NOMO-1 treated with DMSO at 0.1 percent for 48 hours (cell line): Measurements from ENCODE around the gene FSTL5.
A peak's percentile ranks its signal among the peaks of the same experiment; 100 is the strongest.
"Not testable (repeated sequence)": the region's sequence is repeated elsewhere in the genome, so short reads cannot be mapped to it uniquely, and the experiment has no call there.

Source experiments
- DNase-seq: peaks from one replicate; lab custom pipeline; 2025; ENCODE audit not compliant: unreplicated experiment; lab: John Stamatoyannopoulos, UW

FSTL5 gene

DNA sequence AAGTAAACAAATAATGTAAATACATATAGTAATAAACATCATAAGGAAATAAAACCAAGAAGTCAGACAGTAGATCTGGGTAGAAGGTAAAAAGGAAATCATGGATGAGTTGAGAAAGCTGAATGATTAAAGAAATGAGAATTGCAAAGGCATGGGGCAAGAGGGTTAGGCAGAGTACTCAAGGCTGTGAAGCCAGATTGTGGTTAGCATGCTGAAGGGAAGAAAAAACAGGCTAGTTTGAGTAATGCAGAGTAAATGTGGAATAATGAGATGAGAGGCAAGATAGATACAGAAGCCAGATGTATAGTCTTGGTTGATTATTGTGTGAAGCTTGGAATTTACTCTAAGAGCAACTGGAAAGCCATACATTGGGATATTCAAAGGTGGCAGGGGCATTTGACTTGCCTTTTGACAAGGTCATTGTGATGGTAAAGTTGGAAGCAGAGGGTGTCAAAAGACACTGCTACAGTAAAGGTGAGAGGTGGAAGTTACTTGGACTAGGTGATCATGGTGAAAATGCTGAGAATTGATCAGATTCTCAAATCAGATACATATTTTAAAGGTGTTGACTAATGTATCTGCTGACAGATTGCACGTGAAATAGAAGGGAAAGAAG, 307.0 kb downstream of the FSTL5 start:
- no peak for DNase-seq

DNA sequence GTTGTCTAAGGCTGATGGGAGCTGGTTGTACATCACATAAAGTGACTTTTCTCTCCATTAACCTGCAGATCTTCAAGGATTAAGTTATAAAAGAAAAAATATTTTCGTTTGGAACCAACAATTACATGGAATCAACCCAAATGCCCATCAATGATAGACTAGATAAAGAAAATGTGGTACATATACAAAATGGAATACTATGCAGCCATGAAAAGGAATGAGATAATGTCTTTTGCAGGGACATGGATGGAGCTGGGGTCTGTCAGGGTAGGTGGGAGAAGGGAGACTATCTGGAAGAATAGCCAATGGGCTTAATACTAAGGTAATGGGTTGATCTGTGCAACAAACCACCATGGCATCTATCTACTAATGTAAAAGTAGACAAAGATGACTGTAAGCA, 313.2 kb downstream of the FSTL5 start:
- no peak for DNase-seq

DNA sequence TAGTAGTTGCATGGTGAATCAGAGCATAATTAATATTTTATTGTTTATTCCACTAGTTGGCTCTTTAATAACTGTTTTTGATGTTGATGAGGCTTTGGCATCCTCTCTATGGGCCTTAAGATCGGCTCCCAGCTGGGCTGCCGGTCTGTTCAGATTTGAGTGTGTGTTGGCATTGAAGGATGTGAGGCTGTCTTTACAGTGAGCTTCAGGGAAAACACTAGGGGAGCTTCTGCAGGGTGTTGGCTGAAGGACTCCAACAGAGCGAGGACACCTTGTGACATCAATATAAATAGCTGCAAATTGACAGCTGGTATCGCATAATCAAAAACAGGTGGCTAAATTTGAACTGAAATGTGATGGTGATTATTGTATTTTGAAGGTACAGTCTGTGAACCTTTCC, 322.0 kb downstream of the FSTL5 start:
- no peak for DNase-seq

DNA sequence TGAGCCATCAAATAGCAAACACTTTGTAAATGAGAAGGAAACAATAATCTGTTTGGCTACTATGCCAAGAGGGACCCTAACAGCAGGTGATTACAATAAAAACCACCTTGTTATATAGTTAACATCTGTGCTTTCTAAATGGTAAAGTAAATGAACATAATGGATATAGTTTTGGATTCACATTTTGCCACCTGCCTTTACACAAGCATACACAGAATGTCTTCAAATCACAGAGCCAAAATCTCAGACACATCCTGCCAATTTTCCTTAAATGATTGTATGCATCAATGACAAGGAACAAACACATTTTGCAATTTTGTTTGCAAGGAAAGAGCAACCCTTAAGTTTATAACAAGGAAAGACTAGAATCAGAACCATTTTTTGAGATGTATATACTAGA, 334.2 kb downstream of the FSTL5 start:
- DNase-seq = no peak

DNA sequence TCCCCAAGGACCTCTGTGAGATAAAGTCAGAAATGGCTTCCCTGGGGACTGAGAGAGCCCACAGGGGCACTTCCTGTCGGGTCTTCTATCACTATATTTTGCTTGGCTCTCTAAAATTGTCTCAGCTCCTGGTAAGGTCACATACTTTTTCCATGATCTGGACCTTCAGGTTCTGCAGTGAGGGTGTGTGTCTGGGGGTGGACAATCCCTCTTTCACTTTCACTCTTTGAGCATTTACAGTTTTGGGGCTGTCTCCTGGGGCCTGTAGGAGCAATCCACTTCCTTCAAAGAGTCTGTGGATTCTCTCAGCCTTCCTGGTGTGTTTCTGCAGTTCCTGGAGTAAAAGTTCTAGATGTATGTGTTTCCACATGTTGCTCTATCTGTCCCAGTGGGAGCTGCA, 335.7 kb downstream of the FSTL5 start:
- no peak for DNase-seq

DNA sequence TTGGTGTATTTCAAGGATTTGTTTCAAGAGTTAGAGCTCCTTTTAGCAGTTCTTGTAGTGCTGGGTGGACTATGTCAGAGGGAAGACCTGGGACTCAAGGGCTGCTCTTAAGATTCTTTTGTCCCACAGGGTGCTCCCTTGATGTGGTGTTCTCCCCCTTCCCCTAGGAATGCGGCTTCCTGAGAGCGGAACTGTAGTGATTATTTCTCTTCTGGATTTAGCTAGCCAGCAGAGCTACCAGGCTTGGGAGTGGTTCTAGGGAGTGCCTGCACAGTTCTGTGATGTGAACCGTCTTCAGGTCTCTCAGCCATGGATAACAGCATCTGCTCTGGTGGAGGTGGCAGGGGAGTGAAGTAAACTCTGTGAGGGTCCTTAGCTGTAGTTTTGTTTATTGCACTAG, 336.8 kb downstream of the FSTL5 start:
- DNase-seq = no peak

DNA sequence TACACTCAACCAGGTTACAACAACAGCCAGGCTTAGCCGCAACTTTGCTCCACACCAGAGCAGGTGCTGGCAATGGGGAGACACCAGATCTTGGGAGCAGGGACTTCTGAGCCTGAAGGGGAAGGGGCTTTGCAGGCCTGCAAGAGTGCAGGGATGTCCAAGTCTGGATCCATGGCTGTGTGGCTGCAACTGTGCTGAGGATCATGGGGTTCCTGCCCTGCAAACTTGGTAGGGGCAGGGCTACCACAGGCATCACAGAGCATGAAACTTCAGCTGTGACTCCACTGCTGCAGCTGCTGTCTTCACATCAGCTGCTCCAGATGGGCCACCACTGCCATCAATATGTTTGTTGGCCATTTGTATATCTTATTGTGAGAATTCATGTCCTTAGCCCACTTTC, 340.4 kb downstream of the FSTL5 start:
- no peak for DNase-seq

DNA sequence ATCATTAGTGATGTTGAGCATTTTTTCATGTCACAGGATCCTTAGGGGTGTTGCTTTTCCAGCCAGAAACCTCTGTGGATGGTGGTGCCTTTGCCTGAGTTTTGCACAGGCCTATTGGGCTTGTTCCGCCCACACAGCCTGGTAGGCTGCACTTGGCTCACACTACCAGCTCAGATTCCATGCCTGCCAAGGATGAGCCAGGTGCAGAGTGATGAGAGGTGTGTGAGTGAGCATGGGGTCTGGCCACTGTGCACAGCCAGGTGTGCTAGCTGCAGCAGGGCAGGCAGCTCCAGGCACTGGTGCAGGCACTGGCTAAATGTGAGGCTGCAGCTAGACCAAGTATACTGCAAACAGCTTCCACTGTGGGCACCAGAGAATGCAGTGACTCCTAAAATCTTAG, 341.6 kb downstream of the FSTL5 start:
- no peak for DNase-seq

DNA sequence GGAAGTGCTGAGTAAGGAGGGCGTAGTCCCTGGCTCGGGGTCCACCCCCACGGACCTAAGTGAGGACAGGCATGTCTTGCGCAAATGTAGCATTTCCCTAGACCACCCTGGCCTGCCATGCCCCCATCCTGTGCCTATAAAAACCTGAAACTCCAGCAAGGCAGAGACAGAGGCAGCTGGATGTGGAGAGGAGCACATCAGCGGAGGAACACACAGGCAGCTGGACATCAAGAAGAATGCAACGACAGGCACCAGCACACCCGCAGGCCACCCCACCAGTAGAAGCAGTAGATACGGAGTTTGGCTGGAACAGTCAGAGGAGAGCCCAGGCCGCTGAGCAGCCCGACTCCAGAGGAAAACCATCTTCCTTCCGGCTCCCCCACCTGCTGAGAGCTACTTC, 345.9 kb downstream of the FSTL5 start:
- no peak for DNase-seq

DNA sequence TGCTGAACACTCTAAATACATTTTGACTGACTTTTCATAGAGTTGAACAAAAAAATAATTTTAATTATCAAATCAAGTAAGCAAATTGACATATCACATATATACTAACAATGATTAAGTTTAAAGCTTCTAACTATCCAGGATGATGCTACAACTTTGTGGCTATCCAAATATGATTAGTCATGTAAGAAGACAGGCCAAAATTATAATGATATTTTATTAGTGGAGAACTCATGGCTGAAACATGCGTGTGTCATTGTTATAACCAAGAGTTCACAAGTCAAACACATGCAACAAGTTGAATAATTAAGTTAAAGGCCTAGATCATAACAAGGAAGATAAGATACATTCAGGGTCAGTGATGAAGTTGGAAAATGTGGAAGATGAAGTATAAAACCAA, 346.8 kb downstream of the FSTL5 start:
- DNase-seq = no peak

DNA sequence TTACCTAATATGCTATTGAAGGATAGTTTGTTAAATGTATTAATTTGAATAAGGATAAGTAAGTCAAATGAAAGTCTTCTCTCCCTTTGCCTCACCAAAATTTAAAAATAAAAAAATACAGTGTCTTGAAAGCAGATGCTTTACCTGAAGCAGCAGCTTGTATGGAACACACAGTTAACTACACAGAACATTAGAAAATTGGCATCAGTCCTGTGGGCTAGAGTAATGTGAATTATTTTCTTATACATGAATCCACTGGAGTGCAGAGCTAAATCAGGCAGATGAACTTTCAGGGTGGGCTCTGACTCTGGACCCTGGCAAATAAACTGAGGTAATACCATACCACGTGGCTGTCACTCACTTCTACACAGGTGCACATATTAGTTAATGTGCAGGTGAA, 348.0 kb downstream of the FSTL5 start:
- DNase-seq = no peak

DNA sequence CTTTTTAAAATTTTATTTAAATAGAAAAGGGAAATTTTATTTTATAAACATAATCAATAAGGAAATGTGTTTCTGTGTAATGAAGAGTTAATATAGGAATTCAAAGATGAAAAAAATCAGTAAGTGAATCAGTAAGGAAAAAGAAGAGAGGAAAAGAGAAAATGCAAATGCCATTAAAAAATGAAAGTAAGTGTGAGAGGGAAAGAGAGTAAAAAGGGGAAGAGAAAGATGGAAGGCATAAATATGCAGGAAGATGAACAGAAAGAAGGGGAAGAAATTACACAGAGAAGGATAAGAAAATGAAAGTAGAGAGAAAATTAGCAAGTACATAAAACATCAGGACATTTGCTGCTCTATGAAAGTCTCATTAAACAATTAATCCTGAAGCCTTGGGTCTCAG, 349.9 kb downstream of the FSTL5 start:
- no peak for DNase-seq

DNA sequence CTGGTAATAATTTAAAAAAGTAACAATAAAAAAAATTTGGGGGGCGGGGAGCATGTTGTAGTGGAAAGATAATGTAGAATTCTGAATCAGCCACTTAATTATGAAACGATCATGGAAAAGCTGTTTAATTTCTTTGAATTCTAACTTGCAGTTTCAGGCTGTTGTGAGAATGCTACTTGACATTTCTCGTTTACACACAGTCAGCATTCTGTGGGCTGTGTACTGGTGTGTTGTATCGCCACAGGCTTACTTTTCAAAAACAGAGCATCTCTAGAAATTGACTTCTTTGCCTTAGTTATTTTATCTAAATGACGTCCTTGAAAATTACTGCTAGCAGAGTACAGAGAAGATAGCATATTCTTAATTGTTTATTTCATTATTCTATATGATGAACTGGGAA, 350.4 kb downstream of the FSTL5 start:
- no peak for DNase-seq

DNA sequence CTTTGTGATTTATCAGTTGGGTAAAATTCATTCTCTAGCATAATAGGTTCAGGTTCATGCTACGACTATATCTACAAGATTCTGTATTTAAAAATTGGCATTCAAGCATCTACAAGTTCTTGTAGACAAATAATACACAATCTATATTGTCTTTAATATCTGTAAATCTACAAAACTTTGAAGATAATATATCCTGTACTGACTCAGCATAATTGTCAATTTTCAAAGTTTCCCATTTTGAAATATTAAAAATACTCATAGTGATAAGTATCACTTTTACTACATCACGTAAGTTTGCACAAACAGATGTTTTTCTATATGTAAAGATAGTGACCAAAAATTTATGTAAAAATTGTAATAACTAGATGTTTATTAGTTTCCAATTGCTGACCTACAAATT, 360.6 kb downstream of the FSTL5 start:
- DNase-seq = no peak

DNA sequence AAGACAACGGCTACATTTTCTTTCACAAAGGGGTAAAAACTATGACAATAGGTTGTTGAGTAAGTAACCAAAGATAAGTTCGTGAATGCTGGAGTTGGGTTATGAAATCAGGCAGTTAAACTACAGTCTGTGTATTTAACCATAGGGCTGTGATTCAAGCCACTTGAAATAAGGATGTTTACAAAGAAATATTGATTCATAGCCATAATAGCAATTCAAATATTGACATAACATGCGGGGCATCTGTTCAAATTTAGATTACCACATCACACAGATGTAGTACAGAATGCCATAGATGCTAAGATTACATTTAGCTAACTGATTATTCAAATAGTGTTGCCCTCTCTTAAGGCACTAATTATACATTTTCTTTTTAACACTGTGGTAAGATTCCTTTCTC, 364.1 kb downstream of the FSTL5 start:
- no peak for DNase-seq

DNA sequence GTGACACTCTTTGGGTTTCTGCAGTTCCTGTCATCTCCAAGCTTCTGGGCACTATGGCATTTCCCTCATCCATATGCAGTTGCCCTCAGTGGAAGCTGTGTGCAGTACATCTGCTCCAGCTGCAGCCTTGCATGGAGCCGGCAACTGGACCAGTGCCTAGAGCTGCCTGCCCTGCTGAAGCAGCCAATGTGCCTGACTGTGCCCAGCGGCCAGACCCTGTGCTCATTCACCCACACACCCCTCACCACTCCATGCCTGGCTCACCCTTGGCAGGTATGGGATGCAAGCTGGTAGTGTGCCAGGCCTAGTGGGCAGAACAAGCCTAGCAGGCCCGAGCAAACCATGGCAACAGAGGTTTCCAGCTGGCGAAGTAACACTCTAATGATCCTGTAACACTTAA, 370.8 kb downstream of the FSTL5 start:
- DNase-seq = no peak

DNA sequence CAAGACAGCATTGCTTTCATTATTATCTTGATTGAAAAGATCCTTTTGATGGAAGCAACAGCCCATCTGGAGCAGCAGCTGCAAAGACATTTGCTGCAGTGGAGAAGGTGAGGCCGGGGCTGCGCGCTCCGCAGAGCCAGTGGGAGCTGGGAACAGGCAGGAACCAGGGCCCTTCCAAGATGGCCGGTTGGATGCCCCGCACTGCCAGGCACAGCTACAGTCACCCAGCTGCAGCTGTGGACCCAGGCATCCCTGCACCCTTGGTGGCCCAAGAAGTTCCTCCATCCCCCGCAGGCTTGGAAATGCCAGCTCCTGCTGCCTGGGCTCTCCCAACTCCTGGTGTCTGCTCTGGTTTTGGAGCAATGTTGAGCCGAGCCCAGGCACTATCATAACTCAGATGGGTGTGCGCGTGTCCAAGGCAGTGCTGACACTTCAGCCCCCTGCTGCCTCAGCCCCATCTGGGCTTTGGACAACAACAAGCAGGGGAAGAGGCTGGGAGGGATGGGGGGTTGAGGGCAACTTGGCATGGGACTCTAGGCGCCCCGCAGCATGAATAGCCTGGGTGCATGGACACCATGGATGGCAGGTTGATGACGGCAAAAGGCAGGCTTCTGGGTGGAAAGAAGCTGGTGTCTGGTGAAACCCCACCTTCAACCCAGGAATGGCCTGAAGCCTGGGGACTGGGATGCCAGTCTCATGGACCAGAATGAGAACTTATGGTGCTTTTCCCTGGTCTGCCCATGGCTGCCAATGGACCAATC, 371.8 kb downstream of the FSTL5 start:
- no peak for DNase-seq

DNA sequence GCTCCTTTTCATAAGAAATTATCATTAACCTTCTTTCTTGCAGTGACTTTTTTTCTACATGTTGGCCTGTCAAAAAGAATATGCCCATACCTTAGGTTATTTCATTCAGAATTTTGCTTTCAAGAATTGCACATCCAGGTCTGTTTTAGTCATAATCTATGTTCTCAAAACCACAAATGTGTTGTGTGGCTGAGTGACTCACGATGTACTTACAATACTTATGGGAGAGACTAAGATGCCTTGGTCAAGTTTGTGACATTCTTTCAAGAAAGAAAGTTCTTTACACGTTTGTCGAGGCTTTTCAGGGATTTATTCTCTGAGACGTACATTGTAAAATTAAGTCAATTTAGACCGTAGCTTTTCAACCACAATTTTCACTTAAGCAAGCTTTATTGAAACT, 396.7 kb downstream of the FSTL5 start:
- DNase-seq = peak; percentile 2

DNA sequence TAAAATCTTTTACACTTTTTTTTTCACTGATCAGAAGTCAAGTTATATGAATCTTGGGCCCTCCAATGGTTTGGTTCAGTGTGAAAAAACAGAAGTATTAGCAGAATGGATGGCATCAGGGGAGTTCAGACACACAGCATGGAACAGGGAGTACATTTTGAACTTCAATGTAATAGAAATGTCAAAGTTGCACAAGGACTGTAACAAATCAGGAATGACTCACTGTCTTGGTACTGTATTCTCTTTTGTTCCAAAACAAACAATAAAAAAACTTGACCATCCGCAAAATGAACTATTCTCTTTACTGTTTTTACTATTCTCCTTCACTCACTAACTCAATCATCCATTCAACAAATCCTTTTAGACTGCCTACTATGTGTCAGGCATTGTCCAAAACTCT, 401.0 kb downstream of the FSTL5 start:
- DNase-seq = no peak

DNA sequence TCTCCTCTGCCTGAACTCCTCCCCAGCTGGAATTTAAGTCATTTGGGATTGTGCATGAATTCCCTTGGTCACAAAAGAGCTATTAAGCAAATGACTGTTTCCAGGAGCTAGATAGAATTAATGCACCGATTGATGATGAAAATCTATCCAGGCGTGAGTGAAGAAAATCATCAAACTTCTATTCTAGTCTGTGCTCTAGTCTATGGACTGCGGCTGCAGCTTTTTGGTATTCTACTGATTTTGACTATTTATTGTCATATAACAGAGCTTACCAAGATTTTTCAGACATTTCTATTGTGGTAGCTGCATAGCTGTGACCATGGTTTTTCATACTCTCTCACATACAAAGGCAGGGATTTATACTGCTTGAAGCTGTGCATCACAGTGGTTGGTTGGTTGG, 403.8 kb downstream of the FSTL5 start:
- no peak for DNase-seq

DNA sequence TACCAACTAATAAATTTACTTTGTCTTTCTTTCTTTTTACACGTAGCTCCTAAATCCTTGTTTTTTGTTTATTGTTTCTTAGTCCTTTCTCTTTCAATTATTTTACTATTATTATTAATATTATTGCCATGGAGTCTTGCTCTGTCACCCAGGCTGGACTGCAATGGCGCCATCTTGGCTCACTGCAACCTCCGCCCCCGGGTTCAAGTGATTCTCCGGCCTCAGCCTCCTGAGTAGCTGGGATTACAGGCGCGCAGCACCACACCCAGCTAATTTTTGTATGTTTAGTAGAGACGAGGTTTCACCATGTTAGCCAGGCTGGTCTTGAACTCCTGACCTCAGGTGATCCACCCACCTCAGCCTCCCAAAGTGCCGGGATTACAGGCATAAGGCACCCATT, 405.4 kb downstream of the FSTL5 start:
- not testable (repeated sequence) for DNase-seq

DNA sequence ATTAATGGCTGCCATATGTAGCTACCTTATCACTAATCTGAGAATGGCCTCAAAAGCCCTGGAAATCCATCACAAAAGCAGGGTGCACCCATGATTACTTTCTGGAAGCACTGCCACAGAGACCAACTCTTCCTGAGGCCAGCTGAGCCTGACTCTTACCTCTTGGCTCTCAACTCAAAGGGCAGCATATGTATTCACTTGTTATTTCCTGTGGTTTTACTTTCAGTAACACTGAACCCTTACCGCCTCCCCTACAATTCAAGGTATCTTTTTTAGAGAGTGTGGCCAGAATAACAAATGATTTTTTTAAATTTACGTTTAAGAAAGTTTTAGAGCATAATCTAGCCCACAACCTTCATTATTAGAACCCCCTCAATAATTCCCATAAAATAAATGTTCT, 434.9 kb downstream of the FSTL5 start:
- DNase-seq = no peak

DNA sequence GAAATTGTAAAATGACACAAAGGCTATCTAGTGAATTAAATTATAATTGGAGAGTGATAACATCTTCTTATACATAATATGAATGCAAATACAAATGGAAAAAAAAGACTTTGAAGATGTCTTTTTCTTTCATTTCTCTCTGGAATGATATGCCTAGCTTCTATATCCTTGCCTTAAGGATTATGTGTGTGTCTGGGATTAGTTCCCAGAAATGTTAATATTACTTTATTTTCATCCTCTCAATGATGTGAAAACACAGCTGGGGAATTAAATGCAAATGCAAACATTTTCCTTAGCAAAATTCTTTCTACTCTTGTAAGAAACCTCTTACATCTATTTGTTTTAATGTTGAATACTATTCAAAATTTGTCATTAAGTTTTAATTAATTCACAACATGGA, 441.9 kb downstream of the FSTL5 start:
- DNase-seq = no peak
